HCT116 (cell line): ENCODE measurements around the gene ADCY2. TPM values are rescaled to one million over a fixed set of nuclear protein-coding genes. Genes with fewer than 3 reads are reported as not detected.

Experiments used
- ATAC-seq: fragments of 200-7000 bp; cut with Tn5 transposase; 2 replicates; pipeline ENCODE4 v1.9.1; 2020; ENCODE audit warnings: mild to moderate bottlenecking, moderate library complexity
- BruUV-seq: library from RNA; stranded (reverse); fragments of 400-500 nt; replicated peaks from 2 replicates; lab custom pipeline; 2021; lab: Mats Ljungman, UMichigan
- CTCF ChIA-PET: fragments of 300-600 bp; sonication (Branson Sonifier 250); formaldehyde crosslinking; loops from one replicate; lab custom pipeline; 2021; ENCODE audit warnings: antibody characterized with exemption; lab: Charles Lee
- POLR2A ChIA-PET: fragments of 300-600, 350-600 bp; sonication (Branson Sonifier 250); formaldehyde crosslinking; loops from one replicate; lab custom pipeline; 2021; ENCODE audit warnings: antibody characterized with exemption; lab: Charles Lee
- RAD21 ChIA-PET, 2 experiments: fragments of 300-600 bp; sonication (Branson Sonifier 250); formaldehyde crosslinking; loops; one replicate each; lab custom pipeline; 2023; ENCODE audit warnings: low total read pairs in 2 of 2; ENCODE audit not compliant: uncharacterized antibody in 2 of 2, unreplicated experiment in 2 of 2, low non-redundant PET in 1 of 2; lab: Charles Lee
- DNase-seq: peaks from one replicate; pipeline ENCODE4 v3.0.0-alpha.2; 2010; ENCODE audit warnings: low read depth, low spot score
- H2AFZ ChIP-seq: fragments of 200-600 bp; shearing (Covaris generic), sonication (generic); 2 replicates; pipeline ENCODE4 v1.6.1; 2017; ENCODE audit warnings: low read depth, mixed run types, mixed read lengths, antibody characterized with exemption, low read length; ENCODE audit not compliant: poor library complexity, severe bottlenecking
- H3K27ac ChIP-seq: 2 replicates; pipeline ENCODE4 v1.5.1; 2012; ENCODE audit warnings: low read depth, low read length
- H3K27me3 ChIP-seq: fragments of 200-600 bp; sonication (generic); 2 replicates; pipeline ENCODE4 v1.6.1; 2016; ENCODE audit warnings: mixed run types, low read length, mixed read lengths; ENCODE audit not compliant: insufficient read depth
- H3K36me3 ChIP-seq, 2 experiments: fragments of 200-500 bp in 1 of 2; fragments of 200-600 bp in 1 of 2; sonication (Bioruptor generic) in 1 of 2; sonication (generic) in 1 of 2; 2 replicates each; pipeline versions ENCODE4 v1.5.1 to v1.6.1; 2014 to 2016; ENCODE audit warnings: low read length in 2 of 2, inconsistent platforms in 1 of 2, mixed read lengths in 1 of 2, mixed run types in 1 of 2; ENCODE audit not compliant: insufficient read depth in 2 of 2, control insufficient read depth in 1 of 2
- H3K4me1 ChIP-seq, 2 experiments: fragments of 200-600 bp in 1 of 2; sonication (generic) in 1 of 2; 2 replicates each; pipeline versions ENCODE4 v1.5.1 to v1.6.1; 2012 to 2017; ENCODE audit warnings: low read length in 2 of 2, inconsistent platforms in 1 of 2, mild to moderate bottlenecking in 1 of 2, mixed read lengths in 1 of 2, mixed run types in 1 of 2, moderate library complexity in 1 of 2; ENCODE audit not compliant: insufficient read depth in 2 of 2, control insufficient read depth in 1 of 2
- H3K4me2 ChIP-seq: fragments of 200-600 bp; sonication (generic); 2 replicates; pipeline ENCODE4 v1.6.1; 2017; ENCODE audit warnings: mixed run types, low read length, mixed read lengths
- H3K4me3 ChIP-seq, 2 experiments: fragments of 200-600 bp in 1 of 2; sonication (generic) in 1 of 2; replicated peaks in 1 of 2; 2 replicates each; pipeline ENCODE4 v1.5.1; 2011 to 2016; ENCODE audit warnings: low read length in 2 of 2, control low read depth in 1 of 2, low read depth in 1 of 2, mild to moderate bottlenecking in 1 of 2, mixed read lengths in 1 of 2, mixed run types in 1 of 2
- H3K79me2 ChIP-seq: fragments of 200-600 bp; sonication (generic); 2 replicates; pipeline ENCODE4 v1.6.1; 2017; ENCODE audit warnings: mild to moderate bottlenecking, mixed run types, low read length, moderate library complexity, mixed read lengths; ENCODE audit not compliant: insufficient read depth
- H3K9ac ChIP-seq: fragments of 200-600 bp; sonication (generic); 2 replicates; pipeline ENCODE4 v1.6.1; 2016; ENCODE audit warnings: low read length, mixed read lengths
- H3K9me2 ChIP-seq: fragments of 200-600 bp; sonication (generic), shearing (Covaris generic); 2 replicates; pipeline ENCODE4 v1.6.1; 2017; ENCODE audit warnings: mixed run types, mild to moderate bottlenecking, moderate library complexity; ENCODE audit not compliant: insufficient read depth
- H3K9me3 ChIP-seq, 2 experiments: fragments of 200-500 bp in 1 of 2; fragments of 200-600 bp in 1 of 2; sonication (Bioruptor generic) in 1 of 2; sonication (generic) in 1 of 2; 2 replicates each; pipeline ENCODE4 v1.6.1; 2014 to 2017; ENCODE audit warnings: low read length in 2 of 2, mixed read lengths in 2 of 2, inconsistent platforms in 1 of 2, low read depth in 1 of 2, mild to moderate bottlenecking in 1 of 2, mixed run types in 1 of 2, moderate library complexity in 1 of 2; ENCODE audit not compliant: control insufficient read depth in 1 of 2, insufficient read depth in 1 of 2
- H4K20me1 ChIP-seq: fragments of 200-600 bp; sonication (generic), shearing (Covaris generic); 2 replicates; pipeline ENCODE4 v1.6.1; 2017; ENCODE audit warnings: mixed run types, mild to moderate bottlenecking, moderate library complexity; ENCODE audit not compliant: insufficient read depth
- ATF3 ChIP-seq: IDR thresholded peaks from 2 replicates; pipeline ENCODE4 v1.6.1; 2012
- CEBPB ChIP-seq: IDR thresholded peaks from 2 replicates; pipeline ENCODE4 v1.6.1; 2012; ENCODE audit warnings: low read depth
- CTCF ChIP-seq, 3 experiments: fragments of 200-600 bp in 1 of 3; sonication (generic) in 1 of 3; IDR thresholded peaks in 2 of 3; conservative IDR thresholded peaks in 1 of 3; 2 replicates each; pipeline ENCODE4 v1.5.1; 2012 to 2017; ENCODE audit warnings: low read depth in 2 of 3, low read length in 2 of 3, antibody characterized with exemption in 1 of 3, borderline replicate concordance in 1 of 3, control low read depth in 1 of 3, mild to moderate bottlenecking in 1 of 3, mixed read lengths in 1 of 3, mixed run types in 1 of 3, moderate library complexity in 1 of 3; ENCODE audit not compliant: insufficient read depth in 1 of 3
- EGR1 ChIP-seq: IDR thresholded peaks from 2 replicates; pipeline ENCODE4 v1.6.1; 2012; ENCODE audit warnings: low read depth
- ELF1 ChIP-seq: IDR thresholded peaks from 2 replicates; pipeline ENCODE4 v1.6.1; 2012; ENCODE audit warnings: low read depth, borderline replicate concordance
- EZH2 ChIP-seq: fragments of 200-600 bp; sonication (generic); IDR thresholded peaks from 2 replicates; pipeline ENCODE4 v1.6.1; 2017; ENCODE audit warnings: antibody characterized with exemption, mixed run types
- EZH2phosphoT487 ChIP-seq: fragments of 200-600 bp; IDR thresholded peaks from 2 replicates; pipeline ENCODE4 v1.6.1; 2018; ENCODE audit warnings: antibody characterized with exemption, borderline replicate concordance
- FOSL1 ChIP-seq: IDR thresholded peaks from 2 replicates; pipeline ENCODE4 v1.6.1; 2012; ENCODE audit warnings: low read depth
- REST ChIP-seq: IDR thresholded peaks from 2 replicates; pipeline ENCODE4 v1.6.1; 2012; ENCODE audit warnings: low read depth
- ZFX ChIP-seq: fragments of 450-650 bp; IDR thresholded peaks from 2 replicates; pipeline ENCODE4 v1.6.1; 2017
- ZNF274 ChIP-seq: fragments of 200-500 bp; sonication (Bioruptor generic); IDR thresholded peaks from 2 replicates; pipeline ENCODE4 v1.6.1; 2014; ENCODE audit warnings: mild to moderate bottlenecking, low read depth, low read length, inconsistent platforms
- intact Hi-C: fragments of 100-400 bp; cut with micrococcal nuclease; formaldehyde crosslinking; loops from 2 replicates; pipeline ENCODE4 v1.10.0; 2022
- total RNA-seq: library from RNA; stranded (reverse); gene quantifications from one replicate; pipeline ENCODE4 v1.2.1, GENCODE V29; 2021; ENCODE audit not compliant: unreplicated experiment

ADCY2 gene
- total RNA-seq, 1 experiment from 2014 or later, result 0.15 TPM

- no peak overlapping the region for H3K27ac ChIP-seq
- no peaks in the 10 kb centered on the region for H4K20me1 ChIP-seq
- H3K9me3 ChIP-seq, result no peaks in the 10 kb centered on the region
- no peak overlapping the region for H3K4me2 ChIP-seq
- ChIA-PET RAD21 (no interaction called here), CTCF (no interaction called here), POLR2A (no interaction called here)
- TF ChIP-seq EZH2 (no peak), FOSL1 (no peak), ZNF274 (no peak), ATF3 (no peak), CEBPB (no peak), EZH2phosphoT487 (no peak), ELF1 (no peak), EGR1 (no peak), REST (no peak), CTCF (IDR thresholded peaks at IDR 0.05 in 2 of 3, conservative IDR thresholded peaks at IDR 0.05 in 1 of 3; ENCODE audit: borderline replicate concordance in 1 of 3, insufficient read depth in 1 of 3, low read depth in 2 of 3, low read length in 2 of 3) (no peak), ZFX (no peak)
- H2AFZ ChIP-seq, result no peak overlapping the region
- BruUV-seq, result no TSS peak
- intact Hi-C loops, result no loop called here
- DNase-seq, result no peak
- no peaks in the 10 kb centered on the region for H3K36me3 ChIP-seq
- H3K4me1 ChIP-seq, result no peaks in the 10 kb centered on the region
- ATAC-seq, result no peak
- peaks cover 19% of the 10 kb centered on the region for H3K27me3 ChIP-seq
- H3K79me2 ChIP-seq, result no peaks in the 10 kb centered on the region
- H3K9ac ChIP-seq, result no peak overlapping the region
- H3K9me2 ChIP-seq, result no peaks in the 10 kb centered on the region
- H3K4me3 ChIP-seq, result no peak overlapping the region
Measured at GRCh38 chr5:7787770-7788169, 391.8 kb downstream of the ADCY2 start.
